GM21528 (cell line): ENCODE results near the gene ZNF25.
"Not testable (repeated sequence)": the region's sequence is repeated elsewhere in the genome, so short reads cannot be mapped to it uniquely, and the experiment has no call there.

Experiments used
- ATAC-seq: cut with Tn5 transposase; IDR thresholded peaks from one replicate; pipeline ENCODE4 v1.9.1; 2021; ENCODE audit warnings: mild to moderate bottlenecking, moderate library complexity; ENCODE audit not compliant: unreplicated experiment, low FRiP score

The ZNF25 gene

GRCh38 chr10:37952043-37952755, 24.2 kb downstream of the ZNF25 start:
- no peak for ATAC-seq

GRCh38 chr10:37948210-37948609, 28.2 kb downstream of the ZNF25 start:
- ATAC-seq, result no peak

- ATAC-seq, result no peak
Measured at GRCh38 chr10:37947526-37947925, 28.9 kb downstream of the ZNF25 start.

DNA sequence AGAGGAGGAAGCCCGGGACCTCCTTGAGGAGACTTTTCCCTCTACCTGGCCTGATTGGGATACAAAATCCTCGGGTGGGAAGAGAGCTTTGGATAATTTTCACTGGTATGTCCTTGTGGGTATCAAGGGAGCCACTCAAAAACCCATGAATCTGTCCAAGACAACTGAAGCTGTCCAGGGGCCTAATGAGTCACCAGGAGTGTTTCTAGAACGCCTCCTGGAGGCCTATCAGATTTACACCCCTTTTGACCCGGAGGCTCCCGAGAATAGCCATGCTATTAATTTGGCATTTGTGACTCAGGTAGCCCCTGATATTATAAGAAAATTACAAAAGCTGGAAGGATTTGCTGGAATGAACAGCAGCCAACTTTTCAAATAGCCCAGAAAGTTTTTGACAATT, 38.6 kb downstream of the ZNF25 start:
- no peak for ATAC-seq

GRCh38 chr10:37934791-37935190, 41.7 kb downstream of the ZNF25 start:
- no peak for ATAC-seq

GRCh38 chr10:37930423-37930822, 46.0 kb downstream of the ZNF25 start:
- no peak for ATAC-seq

- ATAC-seq, result not testable (repeated sequence)
Measured at GRCh38 chr10:37908165-37908564, 68.3 kb downstream of the ZNF25 start.

DNA sequence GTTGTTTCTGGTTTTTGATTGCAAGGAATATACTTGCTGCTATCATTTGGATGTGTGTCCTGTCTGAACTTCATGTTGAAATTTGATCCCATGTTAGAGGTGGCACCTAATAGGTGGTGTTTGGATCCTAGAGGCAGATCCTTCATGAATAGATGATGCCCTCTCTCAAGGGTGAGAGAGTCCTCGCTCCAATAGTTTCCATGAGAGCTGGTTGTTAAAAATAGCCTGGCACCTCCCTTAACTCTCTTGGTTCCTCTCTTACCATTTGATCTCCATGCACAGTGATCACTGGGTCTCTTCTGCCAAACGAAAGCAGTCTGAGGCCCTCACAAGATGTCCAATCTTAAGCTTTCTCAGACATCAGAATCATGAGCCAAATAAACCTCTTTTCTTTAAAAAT, 70.1 kb downstream of the ZNF25 start:
- no peak for ATAC-seq
